Measurements from ENCODE around the gene ZNF473.

The ZNF473 gene

GRCh38 chr19:49988007-49988406 lies 37.8 kb upstream of the ZNF473 start:
- Histone ChIP-seq H3K9ac (ENCODE audit: low read length) (no peak overlapping the region), H3K4me3 (ENCODE audit: low read length) (no peak overlapping the region), H3K4me1 (ENCODE audit: control insufficient read depth, insufficient read depth, low read length) (no peaks in the 10 kb centered on the region), H3K36me3 (ENCODE audit: control insufficient read depth, insufficient read depth, low read length, severe bottlenecking) (peaks cover 68% of the 10 kb centered on the region), H3K27me3 (replicated peaks; ENCODE audit: control insufficient read depth, insufficient read depth, low read length) (no peaks in the 10 kb centered on the region), H3K9me3 (ENCODE audit: control insufficient read depth, low read length) (no peaks in the 10 kb centered on the region)
- DNase-seq (ENCODE audit: low read depth), result no peak

GRCh38 chr19:49988433-49988832 lies 37.4 kb upstream of the ZNF473 start:
- H3K4me3 ChIP-seq (ENCODE audit: low read length), result no peak overlapping the region
- no peak overlapping the region for H3K9ac ChIP-seq (ENCODE audit: low read length)
- H3K27me3 ChIP-seq (replicated peaks; ENCODE audit: control insufficient read depth, insufficient read depth, low read length), result no peaks in the 10 kb centered on the region
- no peaks in the 10 kb centered on the region for H3K4me1 ChIP-seq (ENCODE audit: control insufficient read depth, insufficient read depth, low read length)
- peaks cover 68% of the 10 kb centered on the region for H3K36me3 ChIP-seq (ENCODE audit: control insufficient read depth, insufficient read depth, low read length, severe bottlenecking)
- no peak for DNase-seq (ENCODE audit: low read depth)
- H3K9me3 ChIP-seq (ENCODE audit: control insufficient read depth, low read length), result no peaks in the 10 kb centered on the region

- DNase-seq (ENCODE audit: low read depth), result peak; percentile 22
- Histone ChIP-seq H3K4me3 (ENCODE audit: low read length) (no peak overlapping the region), H3K27me3 (replicated peaks; ENCODE audit: control insufficient read depth, insufficient read depth, low read length) (no peaks in the 10 kb centered on the region), H3K9me3 (ENCODE audit: control insufficient read depth, low read length) (no peaks in the 10 kb centered on the region), H3K4me1 (ENCODE audit: control insufficient read depth, insufficient read depth, low read length) (peaks cover 9% of the 10 kb centered on the region), H3K9ac (ENCODE audit: low read length) (no peak overlapping the region), H3K36me3 (ENCODE audit: control insufficient read depth, insufficient read depth, low read length, severe bottlenecking) (peaks cover 72% of the 10 kb centered on the region)
Observed at GRCh38 chr19:49997709-49998108, 28.1 kb upstream of the ZNF473 start.

- Histone ChIP-seq H3K27me3 (replicated peaks; ENCODE audit: control insufficient read depth, insufficient read depth, low read length) (no peaks in the 10 kb centered on the region), H3K36me3 (ENCODE audit: control insufficient read depth, insufficient read depth, low read length, severe bottlenecking) (peaks cover 67% of the 10 kb centered on the region), H3K4me3 (ENCODE audit: low read length) (no peak overlapping the region), H3K9ac (ENCODE audit: low read length) (no peak overlapping the region), H3K9me3 (ENCODE audit: control insufficient read depth, low read length) (no peaks in the 10 kb centered on the region), H3K4me1 (ENCODE audit: control insufficient read depth, insufficient read depth, low read length) (peaks cover 25% of the 10 kb centered on the region)
- DNase-seq (ENCODE audit: low read depth), result no peak
Observed at GRCh38 chr19:49999371-50000010, 26.3 kb upstream of the ZNF473 start.

- Histone ChIP-seq H3K4me1 (ENCODE audit: control insufficient read depth, insufficient read depth, low read length) (peaks cover 28% of the 10 kb centered on the region), H3K27me3 (replicated peaks; ENCODE audit: control insufficient read depth, insufficient read depth, low read length) (no peaks in the 10 kb centered on the region), H3K36me3 (ENCODE audit: control insufficient read depth, insufficient read depth, low read length, severe bottlenecking) (peaks cover 59% of the 10 kb centered on the region), H3K9me3 (ENCODE audit: control insufficient read depth, low read length) (no peaks in the 10 kb centered on the region), H3K9ac (ENCODE audit: low read length) (no peak overlapping the region), H3K4me3 (ENCODE audit: low read length) (no peak overlapping the region)
- no peak for DNase-seq (ENCODE audit: low read depth)
Observed at GRCh38 chr19:50000038-50000840, 25.6 kb upstream of the ZNF473 start.

GRCh38 chr19:50000841-50001557 lies 24.8 kb upstream of the ZNF473 start:
- H3K9ac ChIP-seq (ENCODE audit: low read length), result no peak overlapping the region
- peaks cover 28% of the 10 kb centered on the region for H3K4me1 ChIP-seq (ENCODE audit: control insufficient read depth, insufficient read depth, low read length)
- H3K27me3 ChIP-seq (replicated peaks; ENCODE audit: control insufficient read depth, insufficient read depth, low read length), result no peaks in the 10 kb centered on the region
- peaks cover 60% of the 10 kb centered on the region for H3K36me3 ChIP-seq (ENCODE audit: control insufficient read depth, insufficient read depth, low read length, severe bottlenecking)
- DNase-seq (ENCODE audit: low read depth), result no peak
- H3K9me3 ChIP-seq (ENCODE audit: control insufficient read depth, low read length), result no peaks in the 10 kb centered on the region
- no peak overlapping the region for H3K4me3 ChIP-seq (ENCODE audit: low read length)

GRCh38 chr19:50001775-50002174 lies 24.0 kb upstream of the ZNF473 start:
- peaks cover 59% of the 10 kb centered on the region for H3K36me3 ChIP-seq (ENCODE audit: control insufficient read depth, insufficient read depth, low read length, severe bottlenecking)
- H3K9me3 ChIP-seq (ENCODE audit: control insufficient read depth, low read length), result no peaks in the 10 kb centered on the region
- no peak for DNase-seq (ENCODE audit: low read depth)
- H3K4me1 ChIP-seq (ENCODE audit: control insufficient read depth, insufficient read depth, low read length), result peaks cover 28% of the 10 kb centered on the region
- H3K27me3 ChIP-seq (replicated peaks; ENCODE audit: control insufficient read depth, insufficient read depth, low read length), result no peaks in the 10 kb centered on the region
- H3K4me3 ChIP-seq (ENCODE audit: low read length), result no peak overlapping the region
- H3K9ac ChIP-seq (ENCODE audit: low read length), result peak overlapping the region; percentile 58

- peaks cover 28% of the 10 kb centered on the region for H3K4me1 ChIP-seq (ENCODE audit: control insufficient read depth, insufficient read depth, low read length)
- no peak for DNase-seq (ENCODE audit: low read depth)
- H3K9me3 ChIP-seq (ENCODE audit: control insufficient read depth, low read length), result no peaks in the 10 kb centered on the region
- H3K36me3 ChIP-seq (ENCODE audit: control insufficient read depth, insufficient read depth, low read length, severe bottlenecking), result peaks cover 61% of the 10 kb centered on the region
- peak overlapping the region; percentile 58 for H3K9ac ChIP-seq (ENCODE audit: low read length)
- H3K27me3 ChIP-seq (replicated peaks; ENCODE audit: control insufficient read depth, insufficient read depth, low read length), result no peaks in the 10 kb centered on the region
- peak overlapping the region; percentile 28 for H3K4me3 ChIP-seq (ENCODE audit: low read length)
Observed at GRCh38 chr19:50002386-50002960, 23.3 kb upstream of the ZNF473 start.

- H3K4me1 ChIP-seq (ENCODE audit: control insufficient read depth, insufficient read depth, low read length), result peaks cover 28% of the 10 kb centered on the region
- peak overlapping the region; percentile 58 for H3K9ac ChIP-seq (ENCODE audit: low read length)
- H3K36me3 ChIP-seq (ENCODE audit: control insufficient read depth, insufficient read depth, low read length, severe bottlenecking), result peaks cover 60% of the 10 kb centered on the region
- H3K9me3 ChIP-seq (ENCODE audit: control insufficient read depth, low read length), result no peaks in the 10 kb centered on the region
- DNase-seq (ENCODE audit: low read depth), result no peak
- no peaks in the 10 kb centered on the region for H3K27me3 ChIP-seq (replicated peaks; ENCODE audit: control insufficient read depth, insufficient read depth, low read length)
- H3K4me3 ChIP-seq (ENCODE audit: low read length), result no peak overlapping the region
Observed at GRCh38 chr19:50003254-50003788, 22.5 kb upstream of the ZNF473 start.

GRCh38 chr19:50003810-50004419 lies 21.9 kb upstream of the ZNF473 start:
- no peaks in the 10 kb centered on the region for H3K27me3 ChIP-seq (replicated peaks; ENCODE audit: control insufficient read depth, insufficient read depth, low read length)
- peaks cover 59% of the 10 kb centered on the region for H3K36me3 ChIP-seq (ENCODE audit: control insufficient read depth, insufficient read depth, low read length, severe bottlenecking)
- H3K4me1 ChIP-seq (ENCODE audit: control insufficient read depth, insufficient read depth, low read length), result peaks cover 28% of the 10 kb centered on the region
- peak; percentile 94 for DNase-seq (ENCODE audit: low read depth)
- peak overlapping the region; percentile 71 for H3K9ac ChIP-seq (ENCODE audit: low read length)
- H3K9me3 ChIP-seq (ENCODE audit: control insufficient read depth, low read length), result no peaks in the 10 kb centered on the region
- peak overlapping the region; percentile 56 for H3K4me3 ChIP-seq (ENCODE audit: low read length)
